H1 (cell line): ENCODE measurements around the gene GUCY1A1. TPM values are rescaled to one million over a fixed set of nuclear protein-coding genes. Genes with fewer than 3 reads are reported as not detected.

Experiments
- CBX8 ChIP-seq: fragments of 300-800, 300-1000 bp; sonication (generic); IDR thresholded peaks from 2 replicates; pipeline ENCODE4 v1.7.1; 2016; ENCODE audit warnings: low read depth, low read length, borderline replicate concordance
- CHD7 ChIP-seq: fragments of 300-600 bp; sonication (generic); IDR thresholded peaks from 2 replicates; pipeline ENCODE4 v1.7.1; 2012; ENCODE audit warnings: low read length, moderate library complexity, mild to moderate bottlenecking, inconsistent platforms; ENCODE audit not compliant: insufficient replicate concordance
- EGR1 ChIP-seq: IDR thresholded peaks from 2 replicates; pipeline ENCODE4 v1.6.1; 2011; ENCODE audit warnings: low read depth, low read length, borderline replicate concordance
- EP300 ChIP-seq, 2 experiments: IDR thresholded peaks; 1 replicate in 1 of 2; 2 replicates in 1 of 2; pipeline ENCODE4 v1.6.1; 2011 to 2012; ENCODE audit warnings: low read depth in 2 of 2, low read length in 2 of 2, mild to moderate bottlenecking in 2 of 2, borderline replicate concordance in 1 of 2, inconsistent platforms in 1 of 2, moderate library complexity in 1 of 2
- GTF2F1 ChIP-seq: IDR thresholded peaks from 2 replicates; pipeline ENCODE4 v1.6.1; 2012; ENCODE audit warnings: low read depth, low read length, improper control_type of control experiment, borderline replicate concordance
- HDAC6 ChIP-seq: IDR thresholded peaks from one replicate; pipeline ENCODE4 v1.7.1; 2012; ENCODE audit warnings: low read depth, mild to moderate bottlenecking, inconsistent platforms, low read length, moderate library complexity
- MAFK ChIP-seq: IDR thresholded peaks from 2 replicates; pipeline ENCODE4 v1.6.1; 2012; ENCODE audit warnings: low read depth, mild to moderate bottlenecking, improper control_type of control experiment, low read length
- polyA plus RNA-seq, 7 experiments: library from polyadenylated mRNA; depleted of rRNA in 3 of 7; stranded (reverse) in 5 of 7; unstranded in 2 of 7; fragments of >200 nt in 5 of 7; fragments of 200-250 nt in 2 of 7; gene quantifications; 1 replicate in 5 of 7; 2 replicates in 1 of 7; 4 replicates in 1 of 7; pipeline versions ENCODE4 v1.2.1 to v1.2.3, GENCODE V29; 2011 to 2013; ENCODE audit warnings: missing spikeins in 2 of 7, mixed read lengths in 2 of 7
- total RNA-seq: library from RNA; stranded (reverse); fragmentation: NEBNext Ultra II Directional; extraction: Animal tissue kit (Norgen Biotek cat#: 25700); gene quantifications from 2 replicates; pipeline ENCODE4 v1.2.1, GENCODE V29; 2021
- TF ChIP-seq, protein P1 (sequence below): IDR thresholded peaks from 2 replicates; pipeline ENCODE4 v1.6.1; 2012; ENCODE audit warnings: inconsistent platforms

Gene GUCY1A1
- total and polyA plus RNA-seq, 2 of the 8 experiments (the other 6 are each of a cell fraction or from before 2014, with no cell fraction given), result not detected

GRCh38 chr4:155708782-155709181, 42.1 kb downstream of the GUCY1A1 start (continued):
- TF ChIP-seq CHD7 (no peak), HDAC6 (no peak), MAFK (no peak), EGR1 (no peak), GTF2F1 (no peak), EP300 (IDR thresholded peaks at IDR 0.05; ENCODE audit: borderline replicate concordance in 1 of 2, low read depth in 2 of 2, low read length in 2 of 2) (no peak), CBX8 (no peak)
- TF ChIP-seq, protein P1, sequence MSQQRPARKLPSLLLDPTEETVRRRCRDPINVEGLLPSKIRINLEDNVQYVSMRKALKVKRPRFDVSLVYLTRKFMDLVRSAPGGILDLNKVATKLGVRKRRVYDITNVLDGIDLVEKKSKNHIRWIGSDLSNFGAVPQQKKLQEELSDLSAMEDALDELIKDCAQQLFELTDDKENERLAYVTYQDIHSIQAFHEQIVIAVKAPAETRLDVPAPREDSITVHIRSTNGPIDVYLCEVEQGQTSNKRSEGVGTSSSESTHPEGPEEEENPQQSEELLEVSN, result no peak
